Measurements from ENCODE around the gene YY1. TPM values are rescaled to one million over a fixed set of nuclear protein-coding genes. Genes with fewer than 3 reads are reported as not detected.

The YY1 gene
- total and polyA plus RNA-seq, 2 of the 4 experiments (the other 2 are of a cell fraction), result 21.7 to 29.9 TPM

GRCh38 chr14:100317912-100318808, 79.2 kb downstream of the YY1 start (continued):
- peak; percentile 16; the same call in 1 of the 2 replicates for TF ChIP-seq SMC3 (IDR thresholded peaks at IDR 0.05; ENCODE audit: low read depth, low read length)
- no peak for TF ChIP-seq BHLHE40 (IDR thresholded peaks at IDR 0.05; ENCODE audit: low read depth, low read length)
- TF ChIP-seq CEBPB (IDR thresholded peaks at IDR 0.05; ENCODE audit: low read depth, low read length), result no peak

- Histone ChIP-seq H3K9me1 (ENCODE audit: insufficient read depth, low read length) (no peaks in the 10 kb centered on the region), H4K5ac (ENCODE audit: low read depth, low read length) (no peak overlapping the region), H3K56ac (ENCODE audit: extremely low read depth, insufficient read depth, low read length) (no peak overlapping the region), H2BK15ac (ENCODE audit: low read depth, low read length) (no peak overlapping the region), H3K4me2 (ENCODE audit: low read depth, low read length) (no peak overlapping the region), H4K8ac (ENCODE audit: low read depth in 2 of 2, low read length in 2 of 2) (no peak overlapping the region), H3K27ac (ENCODE audit: insufficient read depth, low read length) (no peak overlapping the region), H2BK5ac (ENCODE audit: low read depth, low read length, poor library complexity, severe bottlenecking) (no peak overlapping the region), H3K36me3 (ENCODE audit: control insufficient read depth, insufficient read depth, low read length) (no peaks in the 10 kb centered on the region), H2AK9ac (replicated peaks; ENCODE audit: low read depth, low read length, poor library complexity) (peak overlapping the region; percentile 58), H2AK5ac (ENCODE audit: low read depth, low read length) (peak overlapping the region; percentile 12; the same call in 1 of the 2 replicates), H3K23ac (ENCODE audit: low read depth, low read length) (no peak overlapping the region), H2BK20ac (ENCODE audit: low read depth, low read length) (no peak overlapping the region), H3K9ac (ENCODE audit: low read depth, low read length) (no peak overlapping the region), H3K4me1 (ENCODE audit: control insufficient read depth, insufficient read depth, low read length) (no peaks in the 10 kb centered on the region), H3K9me3 (ENCODE audit: control insufficient read depth, insufficient read depth, low read length) (no peaks in the 10 kb centered on the region), H3K4me3 (ENCODE audit: insufficient read depth, low read depth, low read length) (no peak overlapping the region), H2AFZ (replicated peaks; ENCODE audit: low read length, poor library complexity) (no peak overlapping the region), H3K4ac (ENCODE audit: low read depth, low read length) (no peak overlapping the region), H2BK120ac (ENCODE audit: low read depth, low read length) (no peak overlapping the region), H3K18ac (ENCODE audit: low read depth, low read length) (no peak overlapping the region), H3K79me1 (ENCODE audit: low read depth in 1 of 2, low read length in 2 of 2) (no peaks in the 10 kb centered on the region), H3K14ac (replicated peaks; ENCODE audit: low read depth, low read length) (no peak overlapping the region), H3K27me3 (ENCODE audit: control insufficient read depth, insufficient read depth, low read length) (no peaks in the 10 kb centered on the region; the same call in 1 of the 2 replicates), H4K91ac (ENCODE audit: insufficient read depth, low read depth, low read length) (no peak overlapping the region), H4K20me1 (ENCODE audit: insufficient read depth, low read length) (no peaks in the 10 kb centered on the region)
- intact Hi-C loops (cut with micrococcal nuclease) (no loop called here), dilution Hi-C loops (cut with HindIII; ENCODE audit: low sequenced_read_pairs, unreplicated experiment) (no loop called here), in situ Hi-C loops (cut with MboI; ENCODE audit: low sequenced_read_pairs) (no loop called here)
- no peak for DNase-seq
- CTCF ChIA-PET, result no interaction called here
- POLR2A ChIA-PET (ENCODE audit: unreplicated experiment), result no interaction called here
- BruUV-seq (replicated peaks), result no TSS peak
- no peak for ATAC-seq (ENCODE audit: low read depth)
- 70 to 100% methylated on average over 1 to 9 of the region's 12 CpGs for WGBS, 2 experiments (ENCODE audit: extremely low coverage in 2 of 2, insufficient read length in 1 of 2)
- no peak for TF ChIP-seq MAZ (IDR thresholded peaks at IDR 0.05; ENCODE audit: borderline replicate concordance, low read depth, low read length)
- no peak for TF ChIP-seq USF2 (IDR thresholded peaks at IDR 0.05; ENCODE audit: low read depth, low read length)
Observed at GRCh38 chr14:100320157-100320856, 81.4 kb downstream of the YY1 start.
